ENCODE results near the gene AGA.

GRCh38 chr4:177483271-177483670 lies 41.0 kb upstream of the AGA start:
- TF ChIP-seq, protein P1, sequence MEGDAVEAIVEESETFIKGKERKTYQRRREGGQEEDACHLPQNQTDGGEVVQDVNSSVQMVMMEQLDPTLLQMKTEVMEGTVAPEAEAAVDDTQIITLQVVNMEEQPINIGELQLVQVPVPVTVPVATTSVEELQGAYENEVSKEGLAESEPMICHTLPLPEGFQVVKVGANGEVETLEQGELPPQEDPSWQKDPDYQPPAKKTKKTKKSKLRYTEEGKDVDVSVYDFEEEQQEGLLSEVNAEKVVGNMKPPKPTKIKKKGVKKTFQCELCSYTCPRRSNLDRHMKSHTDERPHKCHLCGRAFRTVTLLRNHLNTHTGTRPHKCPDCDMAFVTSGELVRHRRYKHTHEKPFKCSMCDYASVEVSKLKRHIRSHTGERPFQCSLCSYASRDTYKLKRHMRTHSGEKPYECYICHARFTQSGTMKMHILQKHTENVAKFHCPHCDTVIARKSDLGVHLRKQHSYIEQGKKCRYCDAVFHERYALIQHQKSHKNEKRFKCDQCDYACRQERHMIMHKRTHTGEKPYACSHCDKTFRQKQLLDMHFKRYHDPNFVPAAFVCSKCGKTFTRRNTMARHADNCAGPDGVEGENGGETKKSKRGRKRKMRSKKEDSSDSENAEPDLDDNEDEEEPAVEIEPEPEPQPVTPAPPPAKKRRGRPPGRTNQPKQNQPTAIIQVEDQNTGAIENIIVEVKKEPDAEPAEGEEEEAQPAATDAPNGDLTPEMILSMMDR (IDR thresholded peaks at IDR 0.05): no peak
- TF ChIP-seq POLR2A (IDR thresholded peaks at IDR 0.05): no peak

All from prostate gland (tissue), 2 donors.